B cell (primary cell): ENCODE results near the gene PSMG3. TPM values are rescaled to one million over a fixed set of nuclear protein-coding genes. Genes with fewer than 3 reads are reported as not detected.
"Not testable (repeated sequence)": the region's sequence is repeated elsewhere in the genome, so short reads cannot be mapped to it uniquely, and the experiment has no call there.

Source experiments
- ATAC-seq: fragments of 200-7000 bp; cut with Tn5 transposase; one replicate; pipeline ENCODE4 v1.10.0; 2021; ENCODE audit warnings: low read depth, mild to moderate bottlenecking, moderate number of reproducible peaks, moderate library complexity
- CTCF ChIA-PET: fragments of 350-600 bp; sonication (Branson Sonifier 250); formaldehyde crosslinking; loops from one replicate; lab custom pipeline; 2021; ENCODE audit warnings: antibody characterized with exemption, inconsistent platforms; lab: Charles Lee
- POLR2A ChIA-PET: fragments of 350-600 bp; sonication (Branson Sonifier 250); formaldehyde crosslinking; loops from one replicate; lab custom pipeline; 2021; ENCODE audit warnings: antibody characterized with exemption; lab: Charles Lee
- DNase-seq: peaks from one replicate; pipeline ENCODE4 v3.0.0; 2013
- H2AFZ ChIP-seq: 2 replicates; pipeline ENCODE4 v1.6.1; 2012; ENCODE audit warnings: mild to moderate bottlenecking, low read depth, low read length; ENCODE audit not compliant: insufficient read depth, poor library complexity, severe bottlenecking
- H3K27ac ChIP-seq, 2 donors: 1 replicate in 1 of 2; 2 replicates in 1 of 2; pipeline ENCODE4 v1.5.1; 2012 to 2013; ENCODE audit warnings: low read length in 2 of 2, mild to moderate bottlenecking in 2 of 2, moderate library complexity in 1 of 2
- H3K27me3 ChIP-seq, 4 experiments: fragments of 200-600 bp in 1 of 4; sonication (generic) in 1 of 4; replicated peaks in 1 of 4; 1 replicate in 2 of 4; 2 replicates in 2 of 4; pipeline versions ENCODE4 v1.6.1 to v1.7.0; 2013 to 2016; ENCODE audit warnings: low read length in 3 of 4, mild to moderate bottlenecking in 2 of 4, mixed read lengths in 1 of 4, moderate library complexity in 1 of 4; ENCODE audit not compliant: insufficient read depth in 4 of 4, control insufficient read depth in 3 of 4; ENCODE audit errors: control extremely low read depth in 1 of 4
- H3K36me3 ChIP-seq, 2 experiments: replicated peaks in 1 of 2; 1 replicate in 1 of 2; 2 replicates in 1 of 2; pipeline versions ENCODE4 v1.6.1 to v1.7.1; 2013; ENCODE audit warnings: low read length in 1 of 2; ENCODE audit not compliant: insufficient read depth in 2 of 2, control insufficient read depth in 1 of 2; ENCODE audit errors: control extremely low read depth in 1 of 2, extremely low read depth in 1 of 2
- H3K4me1 ChIP-seq, 2 donors: fragments of 200-600 bp in 1 of 2; sonication (generic) in 1 of 2; 1 replicate in 1 of 2; 2 replicates in 1 of 2; pipeline versions ENCODE4 v1.5.1 to v1.6.1; 2013 to 2017; ENCODE audit warnings: low read length in 2 of 2; ENCODE audit not compliant: control insufficient read depth in 2 of 2, insufficient read depth in 2 of 2
- H3K4me2 ChIP-seq: replicated peaks from 2 replicates; pipeline ENCODE3; 2012; ENCODE audit warnings: mild to moderate bottlenecking, low read depth, low read length; ENCODE audit not compliant: poor library complexity, severe bottlenecking
- H3K4me3 ChIP-seq, 5 experiments: fragments of 200-600 bp in 1 of 5; sonication (generic) in 1 of 5; 1 replicate in 3 of 5; 2 replicates in 2 of 5; pipeline versions ENCODE4 v1.5.1 to v1.7.0; 2011 to 2016; ENCODE audit warnings: low read length in 4 of 5, mild to moderate bottlenecking in 4 of 5, low read depth in 2 of 5, control low read depth in 1 of 5, moderate library complexity in 1 of 5; ENCODE audit not compliant: insufficient read depth in 1 of 5; ENCODE audit errors: control extremely low read depth in 1 of 5, extremely low read depth in 1 of 5
- H3K79me2 ChIP-seq: fragments of 200-600 bp; sonication (generic); one replicate; pipeline ENCODE4 v1.6.0; 2016; ENCODE audit warnings: low read length; ENCODE audit not compliant: control insufficient read depth, insufficient read depth
- H3K9ac ChIP-seq: fragments of 200-600 bp; sonication (generic); 2 replicates; pipeline ENCODE4 v1.6.1; 2017; ENCODE audit warnings: mild to moderate bottlenecking, low read length, moderate library complexity
- H3K9me3 ChIP-seq, 3 donors: one replicate each; pipeline versions ENCODE4 v1.6.1 to v1.7.1; 2013; ENCODE audit warnings: low read length in 2 of 3; ENCODE audit not compliant: control insufficient read depth in 2 of 3, insufficient read depth in 1 of 3; ENCODE audit errors: control extremely low read depth in 1 of 3
- H4K20me1 ChIP-seq: 2 replicates; pipeline ENCODE4 v1.6.0; 2012; ENCODE audit warnings: mild to moderate bottlenecking, low read length; ENCODE audit not compliant: insufficient read depth, control insufficient read depth, poor library complexity, severe bottlenecking
- H3K27ac Mint-ChIP-seq: one replicate; pipeline ENCODE4 v1.8.0; 2021; ENCODE audit warnings: mixed read lengths
- H3K27me3 Mint-ChIP-seq: one replicate; pipeline ENCODE4 v1.8.0; 2021; ENCODE audit warnings: mixed read lengths
- H3K4me1 Mint-ChIP-seq: one replicate; pipeline ENCODE4 v1.8.0; 2021; ENCODE audit warnings: mixed read lengths
- H3K4me3 Mint-ChIP-seq: one replicate; pipeline ENCODE4 v1.8.0; 2021; ENCODE audit warnings: mixed read lengths
- H3K9me3 Mint-ChIP-seq: one replicate; pipeline ENCODE4 v1.8.0; 2022; ENCODE audit warnings: mixed read lengths; ENCODE audit not compliant: insufficient read depth
- EZH2 ChIP-seq: IDR thresholded peaks from 2 replicates; pipeline ENCODE4 v1.6.1; 2012; ENCODE audit warnings: borderline replicate concordance, low read depth, mild to moderate bottlenecking, moderate library complexity, low read length; ENCODE audit not compliant: insufficient read depth, poor library complexity, severe bottlenecking
- WGBS: methylation state at CpG from one replicate; pipeline ENCODE4 v1.1.5; 2013; ENCODE audit warnings: missing lambda C conversion rate; ENCODE audit not compliant: insufficient coverage; 5-methylcytosine and 5-hydroxymethylcytosine counted together
- intact Hi-C: fragments of 100-400 bp; cut with micrococcal nuclease; formaldehyde crosslinking; loops from one replicate; pipeline ENCODE4 v1.10.0; 2022
- polyA plus RNA-seq: library from polyadenylated mRNA; depleted of rRNA; stranded (reverse); fragments of >200 nt; gene quantifications from 2 replicates; pipeline ENCODE4 v1.2.3, GENCODE V29; 2012
- total RNA-seq, 2 donors: library from RNA; stranded (reverse); fragments of 120-200 nt in 1 of 2; gene quantifications; 1 replicate in 1 of 2; 2 replicates in 1 of 2; pipeline versions ENCODE4 v1.2.3 to v1.2.4, GENCODE V29; 2013 to 2022
- TF ChIP-seq, protein P1 (sequence below): fragments of 200-600 bp; IDR thresholded peaks from one replicate; pipeline ENCODE4 v1.8.0; 2022; ENCODE audit warnings: antibody characterized with exemption, mild to moderate bottlenecking

The PSMG3 gene
- total and polyA plus RNA-seq, 2 donors (not counting 1 experiment from before 2014, with no cell fraction given) = 27.4 to 75.7 TPM

DNA sequence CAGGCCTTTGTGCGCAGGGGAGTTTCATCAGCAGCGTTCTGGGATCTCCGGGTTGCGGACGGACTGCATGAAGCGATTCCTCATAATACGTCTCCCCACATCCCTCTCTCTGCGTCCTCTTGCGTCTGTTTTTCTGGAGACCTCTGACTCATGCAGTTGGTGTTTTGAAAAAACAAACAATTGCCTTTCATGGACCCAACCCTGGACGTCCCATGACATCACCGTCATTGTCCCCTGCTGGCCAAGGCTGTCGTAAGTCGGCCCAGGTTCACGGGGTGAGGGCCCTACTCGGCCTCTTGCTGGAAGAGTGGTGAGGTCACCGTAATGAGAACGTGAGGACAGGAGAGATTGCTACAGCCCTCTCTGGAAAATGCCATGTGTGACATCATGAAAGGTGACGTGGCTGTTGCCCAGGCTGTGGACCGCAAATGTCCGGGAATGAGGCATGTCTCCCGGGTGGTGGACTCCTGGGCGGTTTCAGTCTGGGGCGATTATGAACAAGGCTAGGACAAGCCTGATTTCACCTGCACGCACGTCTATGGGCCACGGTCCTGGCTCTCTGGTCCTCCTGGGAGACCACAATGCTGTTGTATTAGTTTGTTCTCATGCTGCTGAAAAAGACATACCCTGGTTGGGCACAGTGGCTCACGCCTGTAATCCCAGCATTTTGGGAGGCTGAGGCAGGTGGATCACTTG, 49.1 kb downstream of the PSMG3 start:
- Mint-ChIP-seq H3K9me3 (peaks cover 6% of the 10 kb centered on the region), H3K27me3 (peaks cover 9% of the 10 kb centered on the region), H3K4me3 (no peak overlapping the region), H3K4me1 (no peaks in the 10 kb centered on the region), H3K27ac (no peak overlapping the region)
- Histone ChIP-seq H4K20me1 (no peaks in the 10 kb centered on the region), H3K27me3 (peaks cover 0 to 2% (median 0%) of the 10 kb centered on the region in 4 experiments), H3K4me1 (no peaks in the 10 kb centered on the region), H3K4me2 (no peak overlapping the region), H3K9me3 (peaks cover 0 to 16% (median 0%) of the 10 kb centered on the region in 3 donors), H3K4me3 (no peak overlapping the region), H3K9ac (no peak overlapping the region), H3K27ac (no peak overlapping the region), H3K36me3 (no peaks in the 10 kb centered on the region), H3K79me2 (no peaks in the 10 kb centered on the region), H2AFZ (no peak overlapping the region)
- ChIA-PET POLR2A (no interaction called here), CTCF (no interaction called here)
- ATAC-seq (no peak), DNase-seq (no peak)
- intact Hi-C loops = no loop called here
- TF ChIP-seq, protein P1, sequence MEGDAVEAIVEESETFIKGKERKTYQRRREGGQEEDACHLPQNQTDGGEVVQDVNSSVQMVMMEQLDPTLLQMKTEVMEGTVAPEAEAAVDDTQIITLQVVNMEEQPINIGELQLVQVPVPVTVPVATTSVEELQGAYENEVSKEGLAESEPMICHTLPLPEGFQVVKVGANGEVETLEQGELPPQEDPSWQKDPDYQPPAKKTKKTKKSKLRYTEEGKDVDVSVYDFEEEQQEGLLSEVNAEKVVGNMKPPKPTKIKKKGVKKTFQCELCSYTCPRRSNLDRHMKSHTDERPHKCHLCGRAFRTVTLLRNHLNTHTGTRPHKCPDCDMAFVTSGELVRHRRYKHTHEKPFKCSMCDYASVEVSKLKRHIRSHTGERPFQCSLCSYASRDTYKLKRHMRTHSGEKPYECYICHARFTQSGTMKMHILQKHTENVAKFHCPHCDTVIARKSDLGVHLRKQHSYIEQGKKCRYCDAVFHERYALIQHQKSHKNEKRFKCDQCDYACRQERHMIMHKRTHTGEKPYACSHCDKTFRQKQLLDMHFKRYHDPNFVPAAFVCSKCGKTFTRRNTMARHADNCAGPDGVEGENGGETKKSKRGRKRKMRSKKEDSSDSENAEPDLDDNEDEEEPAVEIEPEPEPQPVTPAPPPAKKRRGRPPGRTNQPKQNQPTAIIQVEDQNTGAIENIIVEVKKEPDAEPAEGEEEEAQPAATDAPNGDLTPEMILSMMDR = no peak
- TF ChIP-seq EZH2 = no peak
- WGBS = 98% methylated on average over 20 of the region's 27 CpGs

DNA sequence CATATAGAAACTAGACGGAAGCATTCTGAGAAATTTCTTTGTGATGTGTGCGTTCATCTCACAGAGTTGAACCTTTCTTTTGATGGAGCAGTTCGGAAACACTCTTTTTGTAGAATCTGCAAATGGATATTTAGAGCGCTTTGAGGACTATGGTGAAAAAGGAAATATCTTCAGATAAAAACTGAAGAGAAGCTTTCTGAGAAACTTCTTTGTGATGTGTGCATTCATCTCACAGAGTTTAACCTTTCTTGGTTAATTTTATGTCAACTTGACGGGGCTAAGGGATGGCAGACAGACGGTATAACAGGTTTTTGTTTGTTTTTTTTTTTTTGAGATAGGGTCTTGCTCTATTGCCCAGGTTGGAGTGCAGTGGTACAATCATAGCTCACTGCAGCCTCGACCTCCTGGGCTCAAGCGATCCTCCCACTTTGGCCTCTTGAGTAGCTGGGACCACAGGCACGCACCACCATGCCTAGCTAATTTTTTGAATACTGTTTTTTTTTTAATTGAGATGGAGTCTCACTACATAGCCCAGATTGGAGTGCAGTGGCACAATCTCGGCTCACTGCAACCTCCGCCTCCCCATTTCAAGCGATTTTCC, 50.4 kb downstream of the PSMG3 start:
- H3K4me3 Mint-ChIP-seq, ATAC-seq, intact Hi-C loops, H3K27me3 ChIP-seq, H3K79me2 ChIP-seq, H4K20me1 ChIP-seq, H3K27me3 Mint-ChIP-seq, H3K4me2 ChIP-seq, POLR2A ChIA-PET, H3K4me1 Mint-ChIP-seq, H3K9me3 Mint-ChIP-seq, H3K27ac Mint-ChIP-seq, H3K4me3 ChIP-seq, H3K4me1 ChIP-seq, DNase-seq, H3K9ac ChIP-seq, H3K36me3 ChIP-seq, H2AFZ ChIP-seq, H3K27ac ChIP-seq: not testable (repeated sequence)
- CTCF ChIA-PET = interaction anchor here (1.4 kb wide), 1 partner anchor 45 kb away, joined by 3 read pairs; no protein-coding TSS in a partner anchor
- peaks cover 0 to 16% (median 0%) of the 10 kb centered on the region in 3 donors for H3K9me3 ChIP-seq
- WGBS = 92% methylated on average over 4 of the region's 12 CpGs

Other genes starting within 250 kb of the PSMG3 start
- 0.94 and 0.97 TPM in 2 replicates for gene MICALL2, start 110.6 kb downstream of the PSMG3 start, total RNA-seq
- 0.46 and 0.85 TPM in 2 replicates for gene MICALL2, start 110.6 kb downstream of the PSMG3 start, polyA plus RNA-seq
- 128 and 142 TPM in 2 replicates for gene INTS1, start 65.6 kb downstream of the PSMG3 start, total RNA-seq
- gene INTS1, start 65.6 kb downstream of the PSMG3 start, polyA plus RNA-seq = 160 and 179 TPM in 2 replicates
- gene MAFK, start 39.3 kb downstream of the PSMG3 start, total RNA-seq = 44.9 and 45.7 TPM in 2 replicates
- gene MAFK, start 39.3 kb downstream of the PSMG3 start, polyA plus RNA-seq = 26.3 and 42.2 TPM in 2 replicates
- not detected in 2 replicates for gene TMEM184A, start 13.8 kb downstream of the PSMG3 start, total RNA-seq
- gene TMEM184A, start 13.8 kb downstream of the PSMG3 start, polyA plus RNA-seq = 0.43 TPM in 1 of 2 replicates, not detected in the other
- 0.07 and 0.12 TPM in 2 replicates for gene ELFN1, start 100.2 kb upstream of the PSMG3 start, total RNA-seq
- 0.03 TPM in 1 of 2 replicates, not detected in the other for gene ELFN1, start 100.2 kb upstream of the PSMG3 start, polyA plus RNA-seq